ENCODE measurements around the gene IL23R.

The IL23R gene

DNA sequence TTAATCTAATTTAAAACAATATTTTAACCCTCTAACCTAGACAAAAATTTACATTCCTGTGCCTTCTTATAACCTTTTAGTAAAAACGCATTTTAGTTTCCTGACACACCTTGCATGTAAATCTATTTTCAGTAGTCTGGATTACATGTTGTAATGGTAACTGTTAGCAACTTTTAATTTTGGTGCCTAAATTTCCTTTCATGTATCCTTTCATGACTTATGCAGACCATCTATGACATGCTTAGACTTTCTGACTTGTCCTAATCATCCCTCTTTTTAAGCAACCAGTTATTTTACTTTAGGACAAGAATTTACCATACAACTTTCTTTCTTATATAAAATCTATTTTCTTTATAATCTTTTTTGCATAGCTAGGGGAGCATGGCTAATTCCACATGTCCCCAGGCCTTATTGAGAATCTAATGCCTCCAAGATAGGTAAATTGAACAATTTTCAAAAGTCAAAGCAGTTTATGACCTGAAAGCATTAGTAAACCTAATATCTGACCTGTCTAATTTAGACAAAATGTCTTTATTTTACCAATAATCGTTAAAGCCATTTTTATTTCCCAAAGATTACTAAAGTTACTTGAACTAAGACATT is 83.9 kb downstream of the IL23R start:
- TF ChIP-seq POLR2AphosphoS5 (IDR thresholded peaks at IDR 0.05; ENCODE audit: low read depth, low read length) (no peak), POU2F2 (IDR thresholded peaks at IDR 0.05; ENCODE audit: low read depth, low read length) (no peak), SPI1 (IDR thresholded peaks at IDR 0.05; ENCODE audit: low read depth, low read length) (no peak), PAX5 (IDR thresholded peaks at IDR 0.05; ENCODE audit: insufficient read depth, low read length, severe bottlenecking) (no peak), POLR2A (IDR thresholded peaks at IDR 0.05; ENCODE audit: low read depth, low read length) (no peak)
- DNase-seq (ENCODE audit: insufficient read length, low spot score): no peak
- no peak for FAIRE-seq

DNA sequence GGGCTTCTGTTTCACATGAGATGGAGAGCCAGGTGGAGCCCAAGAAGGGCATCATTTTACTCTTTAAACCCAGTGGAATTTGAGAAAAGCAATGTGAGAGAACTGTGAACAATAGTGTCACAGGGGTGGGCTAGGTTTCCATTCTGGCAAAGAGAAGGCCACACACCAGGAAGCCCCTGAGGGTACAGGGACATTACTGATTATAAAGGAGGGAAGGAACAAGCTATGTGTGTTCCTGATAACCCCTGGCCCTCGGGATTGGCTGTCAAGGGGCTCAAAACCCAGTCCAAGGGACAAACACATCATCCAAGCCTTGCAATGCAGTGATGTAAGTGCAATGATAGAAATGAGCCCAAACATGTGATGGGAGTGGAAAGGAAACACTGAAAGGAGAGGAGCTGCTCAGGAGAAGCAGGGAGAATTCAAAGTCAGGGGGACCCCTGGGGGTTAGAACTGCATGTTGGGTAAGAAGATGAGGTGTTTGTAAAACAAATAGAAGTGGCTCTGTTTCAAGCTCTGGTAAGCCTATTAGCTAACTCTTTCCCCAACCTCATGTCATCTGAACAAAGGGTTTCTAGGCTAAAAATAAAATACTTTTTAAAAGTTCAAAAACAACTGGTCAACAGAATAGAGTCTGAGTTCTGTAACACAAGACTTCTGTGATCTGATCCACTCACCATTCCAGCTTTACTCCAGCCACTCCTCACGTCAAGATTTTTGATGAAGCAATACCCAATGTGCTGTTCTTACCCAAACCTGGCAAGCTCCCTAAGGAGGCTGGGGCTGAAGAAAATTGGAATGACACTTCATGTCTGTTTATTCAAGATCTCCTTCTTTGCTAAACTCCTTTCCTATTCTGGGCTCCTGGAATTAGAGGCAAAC is 90.3 kb downstream of the IL23R start:
- TF ChIP-seq TAF1 (IDR thresholded peaks at IDR 0.05; ENCODE audit: low read depth, low read length) (no peak), SPI1 (IDR thresholded peaks at IDR 0.05; ENCODE audit: low read depth, low read length) (no peak), PAX5 (IDR thresholded peaks at IDR 0.05; ENCODE audit: insufficient read depth, low read length, severe bottlenecking) (no peak), POLR2A (IDR thresholded peaks at IDR 0.05; ENCODE audit: low read depth, low read length) (no peak), POLR2AphosphoS5 (IDR thresholded peaks at IDR 0.05; ENCODE audit: low read depth, low read length) (no peak), POU2F2 (IDR thresholded peaks at IDR 0.05; ENCODE audit: low read depth, low read length) (no peak)
- FAIRE-seq: no peak

DNA sequence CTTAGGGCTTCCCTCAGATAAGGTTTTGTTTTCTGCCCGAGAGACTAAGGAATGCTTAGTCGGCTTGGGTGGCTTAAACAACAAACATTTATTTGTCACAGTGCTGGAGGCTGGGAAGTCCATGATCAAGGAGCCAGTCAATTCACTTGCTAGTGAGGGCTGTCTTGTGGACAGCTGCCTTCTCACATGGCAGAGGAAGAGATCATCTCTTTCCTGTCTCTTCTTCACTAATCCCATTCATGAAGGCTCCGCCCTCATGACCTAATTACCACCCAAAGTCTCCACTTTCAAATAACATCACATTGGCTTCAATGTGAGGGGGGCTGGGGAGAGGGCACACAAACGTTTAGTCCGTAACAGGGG is 90.9 kb downstream of the IL23R start:
- FAIRE-seq: no peak
- TF ChIP-seq POU2F2 (IDR thresholded peaks at IDR 0.05; ENCODE audit: low read depth, low read length) (no peak), TAF1 (IDR thresholded peaks at IDR 0.05; ENCODE audit: low read depth, low read length) (no peak), POLR2A (IDR thresholded peaks at IDR 0.05; ENCODE audit: low read depth, low read length) (no peak), PAX5 (IDR thresholded peaks at IDR 0.05; ENCODE audit: insufficient read depth, low read length, severe bottlenecking) (no peak), POLR2AphosphoS5 (IDR thresholded peaks at IDR 0.05; ENCODE audit: low read depth, low read length) (no peak), SPI1 (IDR thresholded peaks at IDR 0.05; ENCODE audit: low read depth, low read length) (no peak)

More for the DNA sequence above, 90.3 kb downstream of the IL23R start:
- no peak for DNase-seq (ENCODE audit: insufficient read length, low spot score)

DNA sequence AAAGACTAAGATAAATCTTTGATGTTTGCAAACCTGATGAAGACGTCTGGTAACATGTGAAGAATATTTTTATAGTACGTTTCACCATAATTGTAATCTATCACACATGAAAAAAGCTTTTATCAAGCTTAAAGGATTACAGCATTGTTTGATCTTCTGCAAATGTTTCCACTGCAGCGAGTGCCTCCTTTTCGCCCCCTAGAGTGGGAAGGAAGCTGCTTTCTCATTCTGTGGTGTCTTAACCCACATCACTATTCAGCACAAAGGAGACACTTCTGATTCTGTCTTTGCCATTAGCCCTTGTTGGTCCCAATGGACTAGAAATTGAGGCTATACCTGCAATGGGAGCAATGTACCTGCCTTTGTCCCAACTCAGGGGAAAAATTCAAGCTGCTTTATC is 95.4 kb downstream of the IL23R start:
- FAIRE-seq (no peak), DNase-seq (ENCODE audit: insufficient read length, low spot score) (no peak)
- no peak for TF ChIP-seq TAF1 (IDR thresholded peaks at IDR 0.05; ENCODE audit: low read depth, low read length)
- TF ChIP-seq PAX5 (IDR thresholded peaks at IDR 0.05; ENCODE audit: insufficient read depth, low read length, severe bottlenecking): no peak
- TF ChIP-seq POLR2A (IDR thresholded peaks at IDR 0.05; ENCODE audit: low read depth, low read length): no peak
- no peak for TF ChIP-seq POLR2AphosphoS5 (IDR thresholded peaks at IDR 0.05; ENCODE audit: low read depth, low read length)
- TF ChIP-seq SPI1 (IDR thresholded peaks at IDR 0.05; ENCODE audit: low read depth, low read length): no peak
- TF ChIP-seq POU2F2 (IDR thresholded peaks at IDR 0.05; ENCODE audit: low read depth, low read length): no peak

More for the DNA sequence above, 90.9 kb downstream of the IL23R start:
- no peak for DNase-seq (ENCODE audit: insufficient read length, low spot score)

DNA sequence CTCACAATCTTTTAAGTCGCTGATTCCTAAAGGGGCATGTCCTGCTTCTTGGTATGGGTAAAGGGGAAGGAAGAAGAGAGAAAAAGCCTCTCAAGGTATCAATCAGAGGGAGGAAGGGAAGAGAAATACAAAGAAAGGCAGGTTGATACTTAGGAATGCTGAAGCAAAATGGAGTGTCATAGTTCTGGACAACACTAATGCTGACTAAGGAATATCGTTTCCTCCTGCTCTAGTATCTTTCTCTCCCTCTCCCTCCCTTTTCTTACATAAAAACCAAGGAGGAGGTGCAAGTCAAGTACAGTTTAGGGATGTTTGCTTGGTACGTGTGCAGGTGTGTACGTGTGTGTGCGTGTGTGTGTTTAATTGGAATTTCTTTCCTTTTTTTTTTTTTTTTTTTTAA is 96.5 kb downstream of the IL23R start:
- no peak for FAIRE-seq
- no peak for DNase-seq (ENCODE audit: insufficient read length, low spot score)
- TF ChIP-seq SPI1 (IDR thresholded peaks at IDR 0.05; ENCODE audit: low read depth, low read length) (no peak), POU2F2 (IDR thresholded peaks at IDR 0.05; ENCODE audit: low read depth, low read length) (no peak), PAX5 (IDR thresholded peaks at IDR 0.05; ENCODE audit: insufficient read depth, low read length, severe bottlenecking) (no peak), POLR2AphosphoS5 (IDR thresholded peaks at IDR 0.05; ENCODE audit: low read depth, low read length) (no peak), POLR2A (IDR thresholded peaks at IDR 0.05; ENCODE audit: low read depth, low read length) (no peak), TAF1 (IDR thresholded peaks at IDR 0.05; ENCODE audit: low read depth, low read length) (no peak)

DNA sequence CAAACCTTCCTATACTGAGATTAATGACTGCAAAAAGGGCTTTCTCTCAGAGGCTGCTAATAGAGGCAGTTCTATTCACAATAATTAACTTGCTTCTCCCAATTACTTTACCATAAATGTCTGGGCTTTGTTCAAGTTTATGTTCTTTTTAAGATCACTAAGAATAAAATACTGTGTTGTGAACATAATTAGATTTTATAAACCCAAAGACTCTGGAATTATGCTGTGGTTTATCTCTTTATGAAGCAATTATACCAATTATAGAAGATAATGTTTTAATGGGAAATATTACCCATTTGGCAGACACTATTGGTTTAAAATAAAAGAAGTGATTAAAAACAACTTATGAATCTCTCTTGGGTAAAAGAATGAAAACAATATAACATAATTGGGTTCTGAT is 97.9 kb downstream of the IL23R start:
- TF ChIP-seq POLR2AphosphoS5 (IDR thresholded peaks at IDR 0.05; ENCODE audit: low read depth, low read length): no peak
- FAIRE-seq: no peak

DNA sequence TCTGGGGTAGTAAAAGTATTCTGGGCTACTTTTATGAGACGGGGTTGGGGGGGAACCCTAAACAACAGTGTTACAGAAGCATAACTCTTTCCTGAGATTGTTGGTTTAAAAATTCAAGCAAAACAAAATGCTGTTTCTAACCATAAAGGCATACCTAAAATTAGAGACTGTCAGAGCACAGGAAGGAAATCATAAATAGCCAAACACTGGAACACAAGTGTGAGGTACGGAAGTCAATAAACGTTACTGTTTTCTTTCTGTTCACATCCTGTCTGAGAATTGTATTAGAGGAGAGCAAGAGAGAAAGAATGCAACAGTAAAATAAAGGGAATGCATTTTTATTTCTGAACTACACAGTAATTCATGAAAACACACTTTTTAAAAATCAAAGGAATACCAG is 98.6 kb downstream of the IL23R start:
- FAIRE-seq (peak; percentile 82), DNase-seq (ENCODE audit: insufficient read length, low spot score) (no peak)
- no peak for TF ChIP-seq POLR2AphosphoS5 (IDR thresholded peaks at IDR 0.05; ENCODE audit: low read depth, low read length)
- TF ChIP-seq SPI1 (IDR thresholded peaks at IDR 0.05; ENCODE audit: low read depth, low read length): no peak; the same call in 1 of the 2 replicates
- no peak for TF ChIP-seq PAX5 (IDR thresholded peaks at IDR 0.05; ENCODE audit: insufficient read depth, low read length, severe bottlenecking)
- no peak for TF ChIP-seq POU2F2 (IDR thresholded peaks at IDR 0.05; ENCODE audit: low read depth, low read length)
- no peak for TF ChIP-seq TAF1 (IDR thresholded peaks at IDR 0.05; ENCODE audit: low read depth, low read length)
- TF ChIP-seq POLR2A (IDR thresholded peaks at IDR 0.05; ENCODE audit: low read depth, low read length): no peak

More for the DNA sequence above, 97.9 kb downstream of the IL23R start:
- no peak for DNase-seq (ENCODE audit: insufficient read length, low spot score)

DNA sequence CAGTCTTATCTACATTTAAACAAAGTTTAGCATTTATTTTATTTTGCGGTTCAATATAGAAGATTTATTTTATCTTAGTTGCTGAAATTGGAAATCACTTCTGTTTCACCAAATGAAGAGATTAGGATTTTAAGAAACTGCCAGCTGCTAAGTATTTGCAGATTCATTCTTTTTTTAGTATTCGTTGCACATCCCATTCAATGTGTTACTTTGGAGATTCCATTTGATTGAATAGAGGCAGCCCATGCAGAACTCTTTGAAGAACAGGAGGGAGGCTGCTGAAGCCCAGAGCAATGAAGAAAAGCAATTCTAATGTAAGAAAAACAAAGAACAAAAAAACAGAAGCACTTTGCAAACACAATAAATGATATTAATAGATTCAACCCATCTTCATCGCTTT is 102.8 kb downstream of the IL23R start:
- no peak for FAIRE-seq
- DNase-seq (ENCODE audit: insufficient read length, low spot score): no peak
- no peak for TF ChIP-seq SPI1 (IDR thresholded peaks at IDR 0.05; ENCODE audit: low read depth, low read length)
- TF ChIP-seq PAX5 (IDR thresholded peaks at IDR 0.05; ENCODE audit: insufficient read depth, low read length, severe bottlenecking): no peak
- TF ChIP-seq TAF1 (IDR thresholded peaks at IDR 0.05; ENCODE audit: low read depth, low read length): no peak
- no peak for TF ChIP-seq POLR2AphosphoS5 (IDR thresholded peaks at IDR 0.05; ENCODE audit: low read depth, low read length)
- TF ChIP-seq POLR2A (IDR thresholded peaks at IDR 0.05; ENCODE audit: low read depth, low read length): no peak
- TF ChIP-seq POU2F2 (IDR thresholded peaks at IDR 0.05; ENCODE audit: low read depth, low read length): no peak

DNA sequence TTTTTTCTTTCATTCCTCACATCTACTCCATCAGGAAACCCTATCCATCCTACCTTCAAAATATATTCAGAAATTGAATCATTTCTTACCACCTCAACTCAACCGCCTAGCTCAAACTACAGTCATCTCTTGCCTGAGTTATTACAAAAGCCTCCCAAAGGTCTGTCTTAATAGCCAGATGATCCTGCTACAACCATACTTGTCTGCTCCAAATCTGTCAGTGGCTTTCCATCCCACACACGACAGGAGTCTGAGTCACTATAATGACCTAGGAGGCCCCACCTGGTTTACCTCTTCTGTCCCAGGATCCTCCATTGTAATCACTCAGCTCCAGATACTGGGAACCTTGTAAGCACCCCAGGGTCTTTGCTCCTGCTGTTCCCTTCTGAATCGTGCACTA is 104.3 kb downstream of the IL23R start:
- TF ChIP-seq SPI1 (IDR thresholded peaks at IDR 0.05; ENCODE audit: low read depth, low read length) (no peak), POLR2A (IDR thresholded peaks at IDR 0.05; ENCODE audit: low read depth, low read length) (no peak)
- no peak for FAIRE-seq
- DNase-seq (ENCODE audit: insufficient read length, low spot score): no peak

DNA sequence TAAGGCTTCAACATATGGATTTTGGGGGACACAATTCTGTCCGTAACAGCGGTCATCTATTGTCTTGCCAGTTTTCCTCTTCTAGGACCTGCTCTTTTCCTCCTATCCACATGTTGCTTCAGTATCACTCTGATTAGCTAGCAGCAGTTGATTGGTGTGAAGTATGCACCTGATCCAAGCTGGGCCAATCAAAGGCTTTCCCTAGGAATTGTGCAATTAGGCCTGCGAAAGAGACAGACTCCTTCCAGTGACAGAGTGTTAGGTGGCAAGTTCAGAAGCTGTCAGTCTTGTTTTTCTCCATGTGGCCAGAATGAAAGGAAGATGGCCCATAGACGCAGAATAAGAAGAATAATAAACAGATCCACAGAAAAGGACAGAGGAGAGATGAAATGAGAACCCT is 107.3 kb downstream of the IL23R start:
- TF ChIP-seq TAF1 (IDR thresholded peaks at IDR 0.05; ENCODE audit: low read depth, low read length): no peak
- no peak for TF ChIP-seq POLR2A (IDR thresholded peaks at IDR 0.05; ENCODE audit: low read depth, low read length)
- no peak for TF ChIP-seq SPI1 (IDR thresholded peaks at IDR 0.05; ENCODE audit: low read depth, low read length)
- TF ChIP-seq POLR2AphosphoS5 (IDR thresholded peaks at IDR 0.05; ENCODE audit: low read depth, low read length): no peak
- TF ChIP-seq PAX5 (IDR thresholded peaks at IDR 0.05; ENCODE audit: insufficient read depth, low read length, severe bottlenecking): no peak
- no peak for TF ChIP-seq POU2F2 (IDR thresholded peaks at IDR 0.05; ENCODE audit: low read depth, low read length)
- FAIRE-seq (no peak), DNase-seq (ENCODE audit: insufficient read length, low spot score) (no peak)
